HL-60 (cell line): Measurements from ENCODE around the gene SIVA1.

Experiments
- DNase-seq, 2 experiments: peaks; one replicate each; pipeline ENCODE4 v3.0.0-alpha.2; 2010 to 2020; ENCODE audit warnings: low read depth in 1 of 2, low spot score in 1 of 2
- H3K27ac ChIP-seq: fragments of 250-450 bp; sonication (Bioruptor Pico); replicated peaks from 2 replicates; pipeline ENCODE4 v1.5.1; 2020; ENCODE audit warnings: mild to moderate bottlenecking, moderate library complexity
- H3K27me3 ChIP-seq: fragments of 250-450 bp; sonication (Bioruptor Pico); 2 replicates; pipeline ENCODE4 v1.5.1; 2021; ENCODE audit warnings: mild to moderate bottlenecking, moderate library complexity; ENCODE audit not compliant: insufficient read depth, poor library complexity, severe bottlenecking
- H3K4me3 ChIP-seq: replicated peaks from 2 replicates; pipeline ENCODE4 v1.5.1; 2011; ENCODE audit warnings: mild to moderate bottlenecking, control low read depth, low read length; ENCODE audit not compliant: insufficient read depth
- CTCF ChIP-seq: IDR thresholded peaks from one replicate; pipeline ENCODE4 v1.5.1; 2011; ENCODE audit warnings: low read length, control low read depth, inconsistent platforms; ENCODE audit not compliant: insufficient read depth
- GABPA ChIP-seq: IDR thresholded peaks from 2 replicates; pipeline ENCODE4 v1.6.1; 2012; ENCODE audit warnings: low read depth
- POLR2AphosphoS5 ChIP-seq: IDR thresholded peaks from 2 replicates; pipeline ENCODE4 v1.6.1; 2012; ENCODE audit warnings: low read depth
- REST ChIP-seq: IDR thresholded peaks from 2 replicates; pipeline ENCODE4 v1.6.1; 2012; ENCODE audit warnings: low read depth; ENCODE audit not compliant: insufficient replicate concordance
- SPI1 ChIP-seq: IDR thresholded peaks from 2 replicates; pipeline ENCODE4 v1.6.1; 2012; ENCODE audit warnings: low read depth, mild to moderate bottlenecking, borderline replicate concordance

The SIVA1 gene

GRCh38 chr14:104717137-104717536, 35.8 kb upstream of the SIVA1 start:
- Histone ChIP-seq H3K27ac (no peak overlapping the region), H3K4me3 (no peak overlapping the region), H3K27me3 (no peaks in the 10 kb centered on the region)
- no peak for TF ChIP-seq GABPA
- TF ChIP-seq REST = no peak
- TF ChIP-seq CTCF = no peak
- TF ChIP-seq SPI1 = no peak
- TF ChIP-seq POLR2AphosphoS5 = no peak
- no peak for DNase-seq

- Histone ChIP-seq H3K4me3 (no peak overlapping the region), H3K27ac (no peak overlapping the region), H3K27me3 (no peaks in the 10 kb centered on the region)
- no peak for DNase-seq
- TF ChIP-seq GABPA (no peak), SPI1 (no peak), CTCF (no peak), POLR2AphosphoS5 (no peak), REST (no peak)
Observed at GRCh38 chr14:104717646-104718045, 35.3 kb upstream of the SIVA1 start.

- H3K4me3 ChIP-seq = no peak overlapping the region
- DNase-seq = no peak
- H3K27ac ChIP-seq = no peak overlapping the region
- TF ChIP-seq CTCF (no peak), REST (no peak), GABPA (no peak), POLR2AphosphoS5 (no peak), SPI1 (no peak)
- H3K27me3 ChIP-seq = no peaks in the 10 kb centered on the region
Observed at GRCh38 chr14:104718147-104718546, 34.8 kb upstream of the SIVA1 start.
